Head of caudate nucleus (tissue), 42 donors: ENCODE data around the gene CASK.

ENCODE experiments used
- DNase-seq, 42 donors: peaks; one replicate each; pipeline versions ENCODE4 v3.0.0 to v3.0.0-alpha.2; 2020 to 2021; ENCODE audit warnings: mixed read lengths in 7 of 42
- intact Hi-C: fragments of 100-400 bp; cut with DNase I; formaldehyde crosslinking; loops from one replicate; pipeline ENCODE4 v1.15.0; 2022

The CASK gene

DNA sequence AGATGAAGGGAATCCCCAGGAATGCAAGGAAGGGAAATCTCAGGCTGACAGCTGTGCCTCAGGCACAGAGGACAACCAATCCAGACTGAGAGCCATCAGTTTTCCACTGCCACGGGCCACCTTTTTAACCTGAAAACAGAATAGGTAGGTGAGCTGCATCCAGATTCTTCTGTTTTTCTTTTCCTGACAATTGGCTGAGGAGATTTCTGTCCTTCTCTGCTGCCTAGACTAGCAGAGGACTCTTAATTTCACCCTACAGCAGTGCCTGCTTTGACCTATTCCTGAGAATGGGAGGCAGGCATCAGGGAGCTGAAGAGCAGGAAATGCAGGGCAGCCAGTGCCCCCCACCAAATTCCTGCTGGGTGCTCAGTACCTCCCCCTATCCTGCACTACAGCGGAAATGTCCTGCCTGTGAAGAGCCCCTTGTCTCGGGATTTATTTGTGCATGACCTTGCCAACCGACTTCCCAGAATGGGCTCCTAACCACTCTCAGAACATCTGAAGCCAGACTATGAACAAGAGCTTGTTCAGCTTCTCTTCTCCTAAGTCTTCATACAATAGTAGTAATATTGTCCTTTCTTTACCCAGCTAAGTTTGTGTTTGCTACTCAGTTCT is 65.1 kb downstream of the CASK start:
- intact Hi-C loops: no loop called here
- no peak for DNase-seq

- DNase-seq: no peak
- intact Hi-C loops: no loop called here
Observed at GRCh38 chrX:41857670-41858069, 65.7 kb downstream of the CASK start.

- DNase-seq: no peak
- intact Hi-C loops: no loop called here
Observed at GRCh38 chrX:41846714-41847113, 76.6 kb downstream of the CASK start.

- intact Hi-C loops: no loop called here
- DNase-seq: no peak
Observed at GRCh38 chrX:41837270-41837944, 85.9 kb downstream of the CASK start.

- intact Hi-C loops: no loop called here
- DNase-seq: no peak
Observed at GRCh38 chrX:41828826-41829225, 94.5 kb downstream of the CASK start.

GRCh38 chrX:41827886-41828285 is 95.5 kb downstream of the CASK start:
- intact Hi-C loops: no loop called here
- DNase-seq: no peak

GRCh38 chrX:41825796-41826195 is 97.6 kb downstream of the CASK start:
- intact Hi-C loops: no loop called here
- DNase-seq: no peak

DNA sequence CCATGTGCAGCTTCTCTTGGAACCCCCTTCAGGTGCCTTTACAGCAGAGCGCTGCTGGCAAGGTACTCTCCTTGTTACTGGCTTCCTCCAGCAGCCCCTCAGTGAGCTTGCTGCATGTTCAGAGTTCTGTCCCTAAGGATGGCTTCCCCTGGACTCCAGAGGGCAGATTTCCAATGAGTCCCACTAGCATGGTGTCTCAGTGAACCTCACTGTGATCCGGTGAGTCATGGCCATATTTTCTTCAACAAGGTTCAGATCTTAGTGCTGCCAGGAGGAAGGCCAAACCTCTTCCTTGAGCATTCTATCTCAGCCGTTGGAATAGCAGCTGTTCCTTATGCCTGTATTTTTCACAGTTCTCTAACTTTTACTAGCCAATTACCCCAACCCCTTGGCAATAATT is 98.8 kb downstream of the CASK start:
- no peak for DNase-seq

GRCh38 chrX:41823402-41823801 is 100.0 kb downstream of the CASK start:
- DNase-seq: no peak
- intact Hi-C loops: no loop called here

More for the DNA sequence above, 98.8 kb downstream of the CASK start:
- intact Hi-C loops: no loop called here

DNA sequence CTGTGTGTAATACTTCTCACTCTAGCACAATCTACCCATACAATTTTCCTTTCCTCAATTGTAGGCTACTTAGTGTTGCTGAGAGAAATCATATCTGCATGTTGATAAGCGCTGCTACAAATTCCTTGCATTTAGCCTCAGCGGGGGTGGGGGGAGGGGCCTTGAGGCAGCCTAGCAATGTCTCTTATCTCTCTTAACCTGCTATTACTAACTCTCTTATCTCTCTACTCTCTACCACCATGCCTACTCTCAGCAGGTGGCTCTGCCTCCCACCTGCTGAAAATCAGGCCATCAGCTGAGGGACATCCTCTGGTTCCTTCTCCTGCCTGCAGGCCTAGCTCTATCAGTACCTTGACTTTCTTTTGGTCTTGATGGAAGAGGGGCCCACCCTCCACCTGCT is 100.5 kb downstream of the CASK start:
- no peak for DNase-seq
- intact Hi-C loops: no loop called here

- intact Hi-C loops: no loop called here
- no peak for DNase-seq
Observed at GRCh38 chrX:41808047-41808446, 115.3 kb downstream of the CASK start.

GRCh38 chrX:41802958-41803357 is 120.4 kb downstream of the CASK start:
- DNase-seq: no peak
- intact Hi-C loops: no loop called here

GRCh38 chrX:41799661-41800060 is 123.7 kb downstream of the CASK start:
- DNase-seq: no peak
- intact Hi-C loops: no loop called here

- no peak for DNase-seq
- intact Hi-C loops: no loop called here
Observed at GRCh38 chrX:41796577-41796976, 126.8 kb downstream of the CASK start.

- intact Hi-C loops: no loop called here
- no peak for DNase-seq
Observed at GRCh38 chrX:41796046-41796445, 127.3 kb downstream of the CASK start.

DNA sequence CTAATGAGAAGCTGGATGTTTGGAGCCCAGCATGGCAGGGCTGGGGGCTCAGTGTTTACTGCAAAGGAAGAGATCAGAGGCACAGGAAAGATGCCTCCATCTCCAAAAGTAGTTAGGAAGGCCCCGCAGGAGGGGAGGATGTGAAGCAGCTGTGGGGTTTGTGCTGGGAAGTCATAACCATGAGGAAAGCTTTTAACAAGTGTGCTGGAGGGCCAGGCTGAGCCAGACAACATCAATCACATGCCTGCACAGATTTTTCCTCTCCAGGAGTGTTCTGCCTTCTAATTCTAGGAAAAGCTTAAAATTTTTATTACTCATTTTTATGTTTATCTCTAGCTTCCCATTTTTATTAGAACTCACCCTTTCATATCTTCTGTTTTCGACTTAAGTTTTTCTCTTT is 134.0 kb downstream of the CASK start:
- DNase-seq: no peak
- intact Hi-C loops: no loop called here

- no peak for DNase-seq
- intact Hi-C loops: no loop called here
Observed at GRCh38 chrX:41785685-41786084, 137.7 kb downstream of the CASK start.

- intact Hi-C loops: no loop called here
- DNase-seq: peak in 1 of 42 donors; percentile 26
Observed at GRCh38 chrX:41781500-41781899, 141.9 kb downstream of the CASK start.

DNA sequence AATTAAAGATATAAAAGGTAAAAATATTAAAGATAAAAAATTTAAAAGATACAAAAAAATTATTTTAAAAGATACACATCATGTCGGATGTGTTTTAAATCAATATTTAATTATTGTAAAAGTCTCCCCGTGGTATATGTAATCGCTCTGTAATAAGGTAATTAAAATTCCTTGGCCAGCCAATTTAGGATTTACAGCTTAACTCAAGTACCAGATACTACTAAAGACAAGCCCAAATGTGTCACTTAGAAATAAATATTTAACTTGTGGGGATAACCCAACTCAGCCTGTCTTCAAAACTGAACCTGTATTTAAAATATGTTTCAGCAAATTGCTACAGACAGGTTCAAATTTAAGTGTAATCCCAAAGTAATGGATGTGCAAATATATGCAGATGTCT is 143.4 kb downstream of the CASK start:
- intact Hi-C loops: no loop called here
- no peak for DNase-seq

GRCh38 chrX:41779030-41779564 is 144.3 kb downstream of the CASK start:
- intact Hi-C loops: no loop called here
- no peak for DNase-seq

DNA sequence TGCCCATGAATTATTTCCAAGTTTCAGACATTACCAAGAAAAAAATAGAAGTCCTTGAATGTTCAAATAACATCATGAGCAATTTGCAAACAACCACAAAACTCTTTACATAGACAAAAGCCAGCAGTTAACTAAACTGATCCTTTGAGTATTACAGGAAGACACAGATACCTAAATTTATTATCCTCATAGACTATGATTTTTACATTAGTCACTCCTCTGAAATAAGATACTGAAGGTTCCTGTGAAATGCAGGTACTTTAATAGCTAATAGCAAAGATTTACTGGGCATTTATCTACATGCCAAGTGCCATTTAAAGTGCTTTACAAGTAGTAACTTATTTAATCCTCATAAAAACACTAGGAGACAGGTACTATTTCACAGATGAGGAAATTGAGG is 161.7 kb downstream of the CASK start:
- no peak for DNase-seq
- intact Hi-C loops: no loop called here
